ENCODE results near the gene QTRT2.

Gene QTRT2

GRCh38 chr3:114078126-114078525 is 21.6 kb downstream of the QTRT2 start:
- ATAC-seq (no peak), DNase-seq (no peak)

GRCh38 chr3:114079761-114080160 is 23.2 kb downstream of the QTRT2 start:
- DNase-seq (no peak), ATAC-seq (no peak)

GRCh38 chr3:114080201-114080600 is 23.7 kb downstream of the QTRT2 start:
- ATAC-seq (no peak), DNase-seq (no peak)

DNA sequence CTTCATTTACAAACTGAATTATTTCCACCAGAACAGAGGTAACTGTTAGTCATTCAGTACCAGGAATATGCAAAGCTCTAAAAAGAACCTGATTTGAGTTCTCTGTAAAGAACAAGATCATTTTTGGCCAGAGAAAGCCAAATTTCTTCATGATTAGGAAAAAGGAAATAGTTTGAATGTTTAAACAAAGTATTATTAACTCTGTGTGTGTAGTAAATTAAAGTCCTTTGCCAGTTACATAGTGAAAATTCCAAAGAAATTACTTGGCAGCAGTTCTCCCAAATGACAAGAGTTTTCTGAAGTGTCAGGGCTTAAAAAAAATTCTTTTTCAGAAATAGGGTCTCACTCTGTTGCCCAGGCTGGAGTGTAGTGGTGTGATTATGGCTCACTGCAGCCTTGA is 24.5 kb downstream of the QTRT2 start:
- ATAC-seq (no peak), DNase-seq (no peak)

GRCh38 chr3:114083112-114083511 is 26.6 kb downstream of the QTRT2 start:
- ATAC-seq: no peak
- DNase-seq: no peak

GRCh38 chr3:114086356-114086755 is 29.8 kb downstream of the QTRT2 start:
- DNase-seq (no peak), ATAC-seq (no peak)

DNA sequence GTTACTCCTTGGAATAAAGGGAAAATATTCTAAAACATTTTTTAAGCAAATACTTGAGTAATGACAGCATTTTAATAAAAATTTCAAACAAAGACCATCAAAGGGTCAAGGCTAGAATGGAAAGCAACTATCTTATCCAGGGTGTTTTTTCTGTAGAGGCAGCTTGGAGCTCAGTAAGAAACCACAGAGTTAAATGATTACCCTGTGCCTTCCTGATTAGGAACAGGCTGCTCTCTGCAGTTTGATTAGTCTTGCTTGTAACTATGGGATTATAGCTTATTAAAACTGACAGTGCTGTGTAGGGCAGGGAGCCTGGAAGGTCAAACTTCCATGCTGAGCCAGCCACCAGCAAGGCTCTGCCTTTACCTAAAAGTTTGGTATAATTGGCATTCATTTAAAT is 33.1 kb downstream of the QTRT2 start:
- ATAC-seq: no peak
- no peak for DNase-seq

GRCh38 chr3:114092151-114093015 is 35.8 kb downstream of the QTRT2 start:
- ATAC-seq: no peak

GRCh38 chr3:114093016-114093380 is 36.5 kb downstream of the QTRT2 start:
- DNase-seq (no peak), ATAC-seq (no peak)

More at GRCh38 chr3:114092151-114093015, 35.8 kb downstream of the QTRT2 start:
- no peak for DNase-seq

DNA sequence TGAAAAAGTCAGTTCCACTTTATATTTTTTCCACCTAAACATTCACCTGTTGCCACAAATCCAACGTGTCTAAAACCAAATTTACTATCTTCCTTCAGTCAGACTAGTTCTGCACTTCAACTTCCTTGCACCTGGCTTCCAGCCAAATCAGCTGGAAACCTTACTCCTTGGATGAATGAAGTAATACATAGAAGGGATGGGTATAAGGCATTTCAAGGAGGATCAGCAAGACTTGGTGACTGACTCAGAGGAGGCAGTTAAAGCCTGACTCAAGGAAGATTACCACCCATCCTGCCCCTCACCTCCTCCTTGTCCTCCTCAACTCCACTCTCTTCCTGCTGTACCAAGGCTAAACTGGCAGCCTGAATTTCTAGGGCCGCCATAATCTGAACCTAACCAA is 37.1 kb downstream of the QTRT2 start:
- ATAC-seq: no peak
- no peak for DNase-seq

- ATAC-seq (no peak), DNase-seq (no peak)
Measured at GRCh38 chr3:114095796-114096195, 39.3 kb downstream of the QTRT2 start.

DNA sequence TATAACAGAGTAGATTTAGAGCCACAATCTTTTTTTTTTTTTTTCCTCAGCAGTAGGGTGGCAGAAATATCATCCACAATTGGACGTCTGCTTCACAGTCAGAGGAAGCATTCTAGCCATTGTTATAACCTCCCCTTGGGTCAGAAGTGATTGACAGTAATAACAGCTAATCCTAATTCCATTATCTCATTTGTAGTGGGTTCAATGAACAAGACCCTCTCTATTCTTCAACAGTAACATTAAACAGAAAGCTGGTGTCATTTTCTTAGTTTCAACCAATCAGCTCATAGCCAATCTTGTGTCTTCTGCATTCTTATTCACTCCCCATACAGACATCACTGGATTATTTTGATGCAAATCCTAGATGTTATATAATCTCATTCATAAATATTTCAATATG is 44.6 kb downstream of the QTRT2 start:
- no peak for DNase-seq
- no peak for ATAC-seq

GRCh38 chr3:114103181-114103580 is 46.6 kb downstream of the QTRT2 start:
- ATAC-seq (no peak), DNase-seq (no peak)

GRCh38 chr3:114103858-114104257 is 47.3 kb downstream of the QTRT2 start:
- DNase-seq (no peak), ATAC-seq (no peak)

DNA sequence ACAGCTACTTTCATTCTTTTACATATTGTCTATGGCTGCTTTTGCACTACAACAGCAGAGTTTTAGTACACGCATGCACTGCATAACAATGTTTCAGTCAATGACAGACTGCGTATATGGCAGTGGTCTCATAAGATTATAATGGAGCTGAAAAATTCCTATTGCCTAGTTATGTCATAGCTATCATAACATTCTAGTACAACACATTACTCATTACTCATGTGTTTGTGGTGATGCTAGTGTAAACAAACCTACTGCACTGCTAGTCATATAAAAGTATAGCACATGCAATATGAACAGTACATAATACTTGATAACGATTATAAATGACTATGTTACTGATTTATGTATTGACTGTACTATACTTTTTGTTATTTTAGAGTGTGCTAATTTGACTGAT is 47.9 kb downstream of the QTRT2 start:
- ATAC-seq (no peak), DNase-seq (no peak)

DNA sequence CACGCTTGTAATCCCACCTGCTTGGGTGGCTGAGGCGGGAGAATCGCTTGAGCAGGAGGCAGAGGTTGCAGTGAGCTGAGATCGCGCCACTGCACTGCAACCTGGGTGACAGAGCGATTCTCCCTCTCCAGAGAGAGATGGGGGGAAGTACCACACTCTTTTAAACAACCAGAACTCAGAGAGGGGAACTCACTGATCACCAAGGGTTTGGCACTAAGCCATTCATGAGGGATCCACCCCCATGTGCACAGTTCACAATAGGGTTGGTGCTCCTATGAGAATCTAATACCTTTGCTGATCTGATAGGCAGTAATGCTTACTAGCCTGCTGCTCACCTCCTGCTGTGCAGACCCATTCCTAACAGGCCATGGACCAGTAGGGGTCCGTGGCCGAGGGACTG is 51.6 kb downstream of the QTRT2 start:
- DNase-seq (no peak), ATAC-seq (no peak)

GRCh38 chr3:114110439-114110838 is 53.9 kb downstream of the QTRT2 start:
- DNase-seq: no peak
- no peak for ATAC-seq

DNA sequence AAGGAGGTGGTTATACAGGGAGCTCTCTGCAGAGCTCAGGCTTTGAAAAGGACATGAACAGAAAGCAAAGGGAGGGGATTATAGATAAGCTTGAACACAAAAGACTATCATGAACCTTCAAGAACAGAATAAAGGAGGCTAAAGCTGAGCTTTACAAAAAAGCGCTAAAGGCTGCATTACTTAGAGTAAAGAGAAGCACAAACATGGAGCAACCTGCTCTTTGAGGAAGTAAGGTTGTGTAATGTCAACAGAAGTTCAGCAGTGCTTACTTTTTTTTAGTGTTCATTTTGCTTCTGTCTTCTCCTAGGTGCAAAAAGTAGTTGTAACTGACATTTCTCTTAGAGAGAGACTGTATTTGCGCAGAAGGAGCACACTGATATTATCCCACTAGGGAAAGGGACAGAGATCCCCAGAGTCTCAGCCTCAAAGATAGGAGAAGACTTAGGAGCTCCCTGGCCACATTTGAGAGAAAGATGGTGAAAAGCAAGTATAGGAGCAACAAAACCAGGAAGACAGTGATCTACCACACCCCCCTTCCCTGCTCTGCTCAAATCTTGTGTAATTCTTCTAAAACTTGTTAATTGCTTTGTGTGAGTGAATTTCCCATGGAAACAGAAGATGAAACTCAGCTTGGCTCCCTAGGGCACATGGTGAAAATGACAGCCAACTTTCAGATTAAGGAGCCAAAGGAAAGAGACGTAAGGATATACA is 54.7 kb downstream of the QTRT2 start:
- no peak for ATAC-seq
- no peak for DNase-seq

GRCh38 chr3:114112696-114113095 is 56.2 kb downstream of the QTRT2 start:
- ATAC-seq (no peak), DNase-seq (no peak)

DNA sequence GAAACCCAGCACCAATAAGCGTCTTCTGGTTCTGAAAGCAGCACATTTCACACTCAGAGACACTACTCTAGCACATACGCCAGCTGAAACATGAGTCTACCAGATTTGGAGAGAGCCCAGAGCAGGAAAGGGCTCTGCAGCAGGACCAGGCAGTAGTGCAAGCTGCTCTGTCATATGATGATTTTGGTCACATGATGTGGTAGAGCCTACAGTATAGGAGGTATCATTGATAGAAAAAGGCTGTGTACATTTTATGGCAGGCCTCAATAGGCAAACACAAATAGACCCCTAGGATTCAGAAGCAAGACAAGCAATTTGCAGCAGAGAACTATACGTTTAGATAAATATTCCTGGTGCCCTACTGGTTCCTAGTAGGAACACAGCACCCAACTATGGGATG is 58.2 kb downstream of the QTRT2 start:
- ATAC-seq (no peak), DNase-seq (no peak)

GRCh38 chr3:114115143-114115542 is 58.6 kb downstream of the QTRT2 start:
- ATAC-seq: no peak
- no peak for DNase-seq

- ATAC-seq: no peak
- DNase-seq: no peak
Measured at GRCh38 chr3:114119776-114120175, 63.2 kb downstream of the QTRT2 start.

GRCh38 chr3:114120211-114120610 is 63.7 kb downstream of the QTRT2 start:
- ATAC-seq: no peak
- DNase-seq: no peak
